Measurements from ENCODE around the gene SENP7.

SENP7 gene

DNA sequence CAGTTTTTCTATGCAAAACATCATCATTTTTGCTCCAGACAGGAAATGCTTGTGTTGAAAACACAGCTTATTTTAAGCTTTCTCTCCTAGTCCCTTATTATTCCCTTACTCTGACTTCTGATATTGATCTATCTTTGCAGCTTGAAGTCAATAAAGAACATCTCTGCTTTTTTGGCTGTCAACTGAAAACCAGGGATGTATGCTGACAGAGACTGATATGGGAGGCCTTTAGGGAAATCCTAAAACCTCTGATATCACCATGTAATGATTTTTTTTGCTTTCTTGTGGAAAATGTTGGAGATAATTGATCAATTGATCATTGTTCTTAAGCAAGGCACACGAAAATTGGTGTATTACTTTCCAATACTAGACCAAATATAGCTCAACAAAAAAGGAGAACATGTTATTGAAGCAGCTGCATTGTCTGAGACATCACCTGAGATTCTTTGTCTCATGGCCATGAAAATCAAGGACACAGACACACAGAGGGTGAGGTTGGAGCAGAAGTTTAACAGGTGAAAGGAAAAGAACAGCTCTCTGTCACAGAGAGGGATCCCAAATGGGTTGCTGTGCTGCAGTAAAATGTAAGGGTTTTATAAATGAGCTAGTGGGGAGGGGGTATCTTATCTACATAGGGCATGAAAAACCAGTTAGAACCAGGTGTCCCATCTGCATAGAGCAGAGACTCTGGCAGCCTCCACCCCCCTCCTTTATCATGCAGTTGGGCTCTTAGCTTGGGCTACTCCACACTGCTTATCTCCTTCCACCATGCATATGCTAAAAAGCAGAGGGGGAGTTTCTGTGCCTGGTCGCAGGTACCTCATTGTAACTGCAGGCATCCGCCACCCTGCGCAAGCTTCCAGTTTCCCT lies 17.0 kb upstream of the SENP7 start:
- TF ChIP-seq, protein P1, sequence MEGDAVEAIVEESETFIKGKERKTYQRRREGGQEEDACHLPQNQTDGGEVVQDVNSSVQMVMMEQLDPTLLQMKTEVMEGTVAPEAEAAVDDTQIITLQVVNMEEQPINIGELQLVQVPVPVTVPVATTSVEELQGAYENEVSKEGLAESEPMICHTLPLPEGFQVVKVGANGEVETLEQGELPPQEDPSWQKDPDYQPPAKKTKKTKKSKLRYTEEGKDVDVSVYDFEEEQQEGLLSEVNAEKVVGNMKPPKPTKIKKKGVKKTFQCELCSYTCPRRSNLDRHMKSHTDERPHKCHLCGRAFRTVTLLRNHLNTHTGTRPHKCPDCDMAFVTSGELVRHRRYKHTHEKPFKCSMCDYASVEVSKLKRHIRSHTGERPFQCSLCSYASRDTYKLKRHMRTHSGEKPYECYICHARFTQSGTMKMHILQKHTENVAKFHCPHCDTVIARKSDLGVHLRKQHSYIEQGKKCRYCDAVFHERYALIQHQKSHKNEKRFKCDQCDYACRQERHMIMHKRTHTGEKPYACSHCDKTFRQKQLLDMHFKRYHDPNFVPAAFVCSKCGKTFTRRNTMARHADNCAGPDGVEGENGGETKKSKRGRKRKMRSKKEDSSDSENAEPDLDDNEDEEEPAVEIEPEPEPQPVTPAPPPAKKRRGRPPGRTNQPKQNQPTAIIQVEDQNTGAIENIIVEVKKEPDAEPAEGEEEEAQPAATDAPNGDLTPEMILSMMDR (IDR thresholded peaks at IDR 0.05), result no peak

DNA sequence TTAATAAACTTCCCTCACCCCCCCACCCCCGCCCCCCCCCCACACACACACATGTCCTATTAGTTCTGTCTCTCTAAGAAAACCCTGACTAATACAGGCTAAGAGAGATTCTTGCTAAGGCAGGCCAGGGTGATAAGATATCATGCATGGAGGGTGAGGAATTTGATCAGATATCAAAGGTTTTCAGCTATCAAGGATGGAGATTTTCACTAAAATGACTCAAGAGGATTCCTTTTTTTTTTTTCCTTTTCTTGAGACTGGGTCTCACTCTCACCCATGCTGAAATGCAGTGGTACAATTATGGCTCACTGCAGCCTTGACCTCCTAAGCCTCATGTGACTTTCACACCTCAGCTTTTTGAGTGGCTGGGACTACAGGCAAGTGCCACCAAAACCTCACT lies 14.9 kb upstream of the SENP7 start:
- TF ChIP-seq, protein P1 (IDR thresholded peaks at IDR 0.05), result no peak

DNA sequence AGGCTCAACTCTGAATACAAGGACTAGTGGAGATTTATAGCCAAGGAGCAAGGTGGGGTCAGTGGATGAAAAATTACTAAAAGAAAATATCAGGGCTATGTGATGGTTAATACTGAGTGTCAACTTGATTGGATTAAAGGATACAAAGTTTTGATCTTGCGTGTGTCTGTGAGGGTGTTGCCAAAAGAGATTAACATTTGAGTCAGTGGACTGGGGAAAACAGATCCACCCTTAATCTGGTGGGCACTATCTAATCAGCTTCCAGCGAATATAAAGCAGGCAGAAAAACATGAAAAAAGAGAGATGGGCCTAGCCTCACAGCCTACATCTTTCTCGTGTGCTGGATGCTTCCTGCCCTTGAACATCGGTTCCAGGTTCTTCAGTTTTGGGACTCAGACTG lies 14.4 kb upstream of the SENP7 start:
- TF ChIP-seq, protein P1 (IDR thresholded peaks at IDR 0.05), result no peak

DNA sequence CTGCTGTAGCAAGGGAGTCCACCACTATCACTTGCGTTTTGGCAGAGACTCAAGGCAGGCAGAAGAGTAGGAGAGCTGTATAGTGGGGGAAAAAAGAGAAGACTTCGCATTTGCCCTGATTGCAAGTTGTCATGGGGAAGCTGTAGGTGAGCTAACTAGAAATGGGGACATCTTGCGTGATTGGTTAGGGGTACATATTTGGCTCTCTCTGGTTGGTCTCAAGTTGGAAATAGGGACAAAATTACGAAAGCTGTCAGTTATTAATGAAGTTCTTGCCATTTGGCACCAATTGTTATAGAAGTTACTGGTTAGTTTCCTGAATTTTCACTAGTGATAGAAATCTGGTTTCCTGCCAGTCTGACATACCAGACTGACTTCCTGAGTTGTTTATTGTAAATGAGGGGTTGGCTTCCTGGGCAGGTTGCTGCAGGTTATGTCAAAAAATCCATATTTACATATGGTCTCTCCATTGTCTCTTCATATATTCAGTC lies 8.2 kb upstream of the SENP7 start:
- TF ChIP-seq, protein P1 (IDR thresholded peaks at IDR 0.05), result no peak

DNA sequence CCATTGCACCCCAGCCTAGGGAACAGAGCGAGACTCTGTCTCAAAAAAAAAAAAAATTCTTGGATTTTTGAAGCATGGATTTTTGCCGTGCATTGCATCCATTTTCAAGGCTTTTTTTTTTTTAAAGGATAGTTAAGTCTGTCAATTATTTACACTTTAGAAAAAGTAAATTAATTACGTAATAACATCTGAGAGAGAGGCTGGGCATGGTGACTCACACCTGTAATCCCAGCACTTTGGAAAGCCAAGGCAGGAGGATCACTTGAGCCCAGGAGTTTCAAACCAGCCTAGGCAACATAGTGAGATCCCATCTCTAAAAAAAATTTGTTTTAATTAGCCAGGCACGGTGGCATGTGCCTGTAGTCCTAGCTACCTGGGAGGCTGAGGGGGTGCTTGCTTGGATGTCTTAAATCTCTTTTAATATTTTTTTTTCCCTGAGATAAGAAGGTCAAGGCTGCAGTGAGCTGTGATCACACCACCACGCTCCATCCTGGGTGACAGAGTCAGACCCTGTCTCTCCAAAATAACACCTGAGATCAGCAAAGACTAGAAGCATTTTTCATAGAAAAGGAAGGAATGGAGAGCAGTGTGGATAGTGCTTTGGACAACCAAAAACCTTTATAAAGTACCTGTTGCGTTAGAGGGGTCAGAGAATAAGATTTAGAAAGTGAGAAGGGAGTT lies 6.8 kb upstream of the SENP7 start:
- TF ChIP-seq, protein P1 (IDR thresholded peaks at IDR 0.05), result no peak

DNA sequence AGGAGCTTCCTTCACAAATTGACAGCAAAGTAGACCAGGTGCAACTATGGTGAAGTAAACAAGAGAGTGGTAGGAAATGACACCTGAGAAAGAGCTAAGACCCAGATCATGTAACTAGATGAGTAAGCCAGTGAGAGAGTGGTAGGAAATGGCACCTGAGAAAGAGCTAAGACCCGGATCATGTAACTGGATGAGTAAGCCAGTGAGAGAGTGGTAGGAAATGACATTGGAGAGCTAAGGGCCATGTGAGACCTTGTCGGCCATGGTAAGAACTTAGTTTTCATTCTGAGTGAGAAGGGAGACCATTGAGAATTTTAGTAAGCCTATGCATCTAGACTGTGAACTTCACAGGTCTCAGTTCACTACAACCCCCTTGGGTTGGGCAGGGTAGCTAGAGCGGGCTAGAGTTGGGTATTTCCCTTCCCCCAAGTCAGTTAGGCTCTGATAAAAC lies 5.4 kb upstream of the SENP7 start:
- TF ChIP-seq, protein P1 (IDR thresholded peaks at IDR 0.05), result no peak

DNA sequence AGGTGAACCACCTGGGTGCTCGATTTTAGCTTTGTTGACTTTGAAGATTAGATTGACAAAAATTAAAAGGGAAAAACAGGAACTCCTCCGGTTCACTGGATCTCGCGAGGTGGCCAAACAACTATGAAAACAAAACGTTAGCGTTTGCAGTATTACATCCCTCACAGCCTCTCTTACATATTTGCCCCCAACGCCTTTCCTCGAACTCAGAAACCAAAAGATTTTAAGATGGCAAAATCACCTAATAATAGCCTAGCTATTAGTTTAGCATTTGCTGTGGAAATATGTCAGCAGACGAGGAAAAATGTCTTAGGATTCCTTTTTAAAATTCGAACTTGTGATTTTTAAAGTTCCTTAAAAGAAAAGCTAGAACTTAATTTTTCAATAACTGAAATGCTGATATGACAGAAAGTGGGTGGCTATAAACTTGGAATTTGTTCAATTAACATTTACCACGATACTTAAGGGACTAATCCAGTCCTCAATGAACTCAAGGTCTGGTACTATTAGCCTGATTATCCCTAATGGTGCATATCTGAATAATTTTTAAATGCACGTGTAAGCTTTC lies 491 bp upstream of the SENP7 start:
- TF ChIP-seq, protein P1 (IDR thresholded peaks at IDR 0.05), result no peak
